Caco-2 (cell line): ENCODE measurements around the gene EXOC7. TPM values are rescaled to one million over a fixed set of nuclear protein-coding genes. Genes with fewer than 3 reads are reported as not detected.

ENCODE experiments used
- BruUV-seq: library from RNA; stranded (reverse); fragments of 400-500 nt; replicated peaks from 2 replicates; lab custom pipeline; 2021; lab: Mats Ljungman, UMichigan
- CTCF ChIA-PET: fragments of 300-600 bp; sonication (Branson Sonifier 250); formaldehyde crosslinking; loops from one replicate; lab custom pipeline; 2022; ENCODE audit warnings: antibody characterized with exemption; lab: Charles Lee
- POLR2A ChIA-PET: fragments of 300-600 bp; sonication (Branson Sonifier 250); formaldehyde crosslinking; loops from one replicate; lab custom pipeline; 2022; ENCODE audit warnings: antibody characterized with exemption; lab: Charles Lee
- DNase-seq, 2 experiments: peaks; one replicate each; pipeline versions ENCODE4 v3.0.0 to v3.0.0-alpha.2; 2020 to 2022
- H3K27me3 ChIP-seq: replicated peaks from 2 replicates; pipeline ENCODE4 v1.6.0; 2011; ENCODE audit warnings: low read length; ENCODE audit not compliant: control insufficient read depth, insufficient read depth
- H3K36me3 ChIP-seq: 2 replicates; pipeline ENCODE4 v1.5.1; 2011; ENCODE audit warnings: low read length; ENCODE audit not compliant: control insufficient read depth, insufficient read depth
- H3K4me1 ChIP-seq: fragments of 250-450 bp; sonication (Bioruptor Pico); 2 replicates; pipeline ENCODE4 v1.5.1; 2020; ENCODE audit warnings: mild to moderate bottlenecking
- H3K4me3 ChIP-seq: 2 replicates; pipeline ENCODE4 v1.5.1; 2011; ENCODE audit warnings: low read depth, mild to moderate bottlenecking, control low read depth, low read length
- H3K9me3 ChIP-seq: fragments of 250-450 bp; sonication (Bioruptor Pico); 2 replicates; pipeline ENCODE4 v1.5.1; 2020; ENCODE audit warnings: mild to moderate bottlenecking, moderate library complexity
- H3K27ac Mint-ChIP-seq: one replicate; pipeline ENCODE4 v1.8.0; 2022; ENCODE audit warnings: mixed read lengths; ENCODE audit not compliant: unreplicated experiment
- H3K27me3 Mint-ChIP-seq: one replicate; pipeline ENCODE4 v1.8.0; 2022; ENCODE audit warnings: mixed read lengths; ENCODE audit not compliant: insufficient read depth, unreplicated experiment
- H3K36me3 Mint-ChIP-seq: one replicate; pipeline ENCODE4 v1.8.0; 2022; ENCODE audit warnings: mild to moderate bottlenecking, mixed read lengths; ENCODE audit not compliant: insufficient read depth, unreplicated experiment
- H3K4me1 Mint-ChIP-seq: one replicate; pipeline ENCODE4 v1.8.0; 2022; ENCODE audit warnings: low read depth, mixed read lengths; ENCODE audit not compliant: unreplicated experiment
- H3K4me3 Mint-ChIP-seq: one replicate; pipeline ENCODE4 v1.8.0; 2022; ENCODE audit warnings: mild to moderate bottlenecking, moderate library complexity, mixed read lengths; ENCODE audit not compliant: unreplicated experiment
- H3K9me3 Mint-ChIP-seq: one replicate; pipeline ENCODE4 v1.8.0; 2022; ENCODE audit warnings: mixed read lengths; ENCODE audit not compliant: unreplicated experiment
- intact Hi-C: fragments of 100-400 bp; cut with micrococcal nuclease; formaldehyde crosslinking; loops from one replicate; pipeline ENCODE4 v1.10.0; 2022; ENCODE audit not compliant: unreplicated experiment
- total RNA-seq: library from RNA; stranded (reverse); gene quantifications from 2 replicates; pipeline ENCODE4 v1.2.3, GENCODE V29; 2022
- TF ChIP-seq, protein P1 (sequence below), 2 experiments: fragments of 200-600 bp in 1 of 2; IDR thresholded peaks; 1 replicate in 1 of 2; 2 replicates in 1 of 2; pipeline versions ENCODE4 v1.5.1 to v1.8.0; 2011 to 2022; ENCODE audit warnings: antibody characterized with exemption in 1 of 2, control low read depth in 1 of 2, inconsistent platforms in 1 of 2, low read depth in 1 of 2, low read length in 1 of 2, mild to moderate bottlenecking in 1 of 2, moderate library complexity in 1 of 2; ENCODE audit not compliant: insufficient read depth in 1 of 2, severe bottlenecking in 1 of 2, unreplicated experiment in 1 of 2

The EXOC7 gene
- total RNA-seq, 1 experiment from 2014 or later, result 205 TPM

GRCh38 chr17:76149214-76149613 is 45.6 kb upstream of the EXOC7 start:
- intact Hi-C loops, result no loop called here

GRCh38 chr17:76148015-76148326 is 44.4 kb upstream of the EXOC7 start:
- Histone ChIP-seq H3K4me1 (0 out of 2 replicates have a peak, but pooled peaks cover 3% of the 10 kb centered on the region), H3K4me3 (no peak overlapping the region), H3K9me3 (no peaks in the 10 kb centered on the region), H3K36me3 (no peaks in the 10 kb centered on the region; the same call in 1 of the 2 replicates), H3K27me3 (no peaks in the 10 kb centered on the region)
- peaks cover 10% of the 10 kb centered on the region for H3K36me3 Mint-ChIP-seq
- no peak overlapping the region for H3K4me3 Mint-ChIP-seq
- BruUV-seq, result no TSS peak
- no peaks in the 10 kb centered on the region for H3K9me3 Mint-ChIP-seq
- TF ChIP-seq, protein P1, sequence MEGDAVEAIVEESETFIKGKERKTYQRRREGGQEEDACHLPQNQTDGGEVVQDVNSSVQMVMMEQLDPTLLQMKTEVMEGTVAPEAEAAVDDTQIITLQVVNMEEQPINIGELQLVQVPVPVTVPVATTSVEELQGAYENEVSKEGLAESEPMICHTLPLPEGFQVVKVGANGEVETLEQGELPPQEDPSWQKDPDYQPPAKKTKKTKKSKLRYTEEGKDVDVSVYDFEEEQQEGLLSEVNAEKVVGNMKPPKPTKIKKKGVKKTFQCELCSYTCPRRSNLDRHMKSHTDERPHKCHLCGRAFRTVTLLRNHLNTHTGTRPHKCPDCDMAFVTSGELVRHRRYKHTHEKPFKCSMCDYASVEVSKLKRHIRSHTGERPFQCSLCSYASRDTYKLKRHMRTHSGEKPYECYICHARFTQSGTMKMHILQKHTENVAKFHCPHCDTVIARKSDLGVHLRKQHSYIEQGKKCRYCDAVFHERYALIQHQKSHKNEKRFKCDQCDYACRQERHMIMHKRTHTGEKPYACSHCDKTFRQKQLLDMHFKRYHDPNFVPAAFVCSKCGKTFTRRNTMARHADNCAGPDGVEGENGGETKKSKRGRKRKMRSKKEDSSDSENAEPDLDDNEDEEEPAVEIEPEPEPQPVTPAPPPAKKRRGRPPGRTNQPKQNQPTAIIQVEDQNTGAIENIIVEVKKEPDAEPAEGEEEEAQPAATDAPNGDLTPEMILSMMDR (IDR thresholded peaks at IDR 0.05; ENCODE audit: insufficient read depth in 1 of 2, low read depth in 1 of 2, low read length in 1 of 2, severe bottlenecking in 1 of 2, unreplicated experiment in 1 of 2), result no peak
- no peaks in the 10 kb centered on the region for H3K27me3 Mint-ChIP-seq
- intact Hi-C loops, result no loop called here
- H3K4me1 Mint-ChIP-seq, result peaks cover 6% of the 10 kb centered on the region
- H3K27ac Mint-ChIP-seq, result no peak overlapping the region
- CTCF ChIA-PET, result interaction anchor here (0.7 kb wide), 4 partner anchors 90 to 360 kb away, joined by 3 to 7 read pairs (median 4); no protein-coding TSS in a partner anchor
- POLR2A ChIA-PET, result no interaction called here
- DNase-seq, result no peak

More at GRCh38 chr17:76149214-76149613, 45.6 kb upstream of the EXOC7 start:
- H3K27me3 Mint-ChIP-seq, result no peaks in the 10 kb centered on the region
- DNase-seq, result no peak
- no peaks in the 10 kb centered on the region for H3K27me3 ChIP-seq
- TF ChIP-seq, protein P1 (IDR thresholded peaks at IDR 0.05; ENCODE audit: insufficient read depth in 1 of 2, low read depth in 1 of 2, low read length in 1 of 2, severe bottlenecking in 1 of 2, unreplicated experiment in 1 of 2), result no peak
- H3K4me1 ChIP-seq, result no peaks in the 10 kb centered on the region
- H3K4me1 Mint-ChIP-seq, result no peaks in the 10 kb centered on the region
- CTCF ChIA-PET, result interaction anchor here (0.6 to 1.0 kb wide), 4 partner anchors 17 to 131 kb away, joined by 3 read pairs; no protein-coding TSS in a partner anchor
- H3K36me3 ChIP-seq, result no peaks in the 10 kb centered on the region; the same call in 1 of the 2 replicates
- BruUV-seq, result no TSS peak
- H3K9me3 ChIP-seq, result no peaks in the 10 kb centered on the region
- no peak overlapping the region for H3K4me3 ChIP-seq
- H3K9me3 Mint-ChIP-seq, result no peaks in the 10 kb centered on the region
- POLR2A ChIA-PET, result no interaction called here
- H3K27ac Mint-ChIP-seq, result no peak overlapping the region
- H3K4me3 Mint-ChIP-seq, result no peak overlapping the region
- H3K36me3 Mint-ChIP-seq, result peaks cover 10% of the 10 kb centered on the region

DNA sequence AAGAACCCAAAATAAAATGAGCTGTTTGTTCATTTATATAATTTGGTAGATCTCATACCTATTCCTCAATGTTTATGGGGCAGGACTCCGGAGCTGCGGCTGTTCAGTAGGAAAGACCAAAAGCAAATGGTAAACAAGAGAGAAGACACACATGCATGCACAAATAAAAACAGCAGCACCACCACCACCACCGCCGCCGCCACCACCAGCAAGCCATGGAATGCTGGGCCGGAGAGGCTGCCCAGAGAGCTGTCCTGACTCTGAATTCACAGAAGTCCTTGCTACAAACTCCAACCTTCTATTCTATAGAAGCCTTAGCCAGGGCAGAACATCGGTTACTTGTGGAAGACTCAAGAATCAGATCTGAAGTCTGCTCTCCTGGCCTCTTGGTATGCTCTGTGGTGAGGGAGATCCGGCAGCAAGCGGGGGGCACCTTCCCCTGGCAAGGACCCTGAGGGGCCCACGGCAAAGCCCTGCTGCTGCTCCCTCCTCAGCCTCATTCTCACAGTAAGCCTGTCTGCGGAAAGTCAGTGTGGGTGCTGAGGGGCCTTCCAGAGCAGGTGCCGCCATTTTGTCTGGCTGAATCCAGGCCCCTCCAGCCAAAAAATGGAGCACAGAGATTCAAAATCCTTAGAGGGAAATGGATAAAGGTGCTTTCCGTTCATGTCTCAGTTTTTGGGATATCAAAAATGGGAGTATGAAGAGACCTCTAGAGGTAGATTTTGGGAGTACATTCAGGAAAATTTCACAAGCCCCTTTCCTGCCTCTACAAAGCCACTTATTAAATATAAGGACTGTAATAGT is 43.8 kb upstream of the EXOC7 start:
- BruUV-seq, result no TSS peak
- H3K27ac Mint-ChIP-seq, result no peak overlapping the region
- intact Hi-C loops, result loop anchor here (1.0 to 2.0 kb wide), 3 partner anchors 15 to 73 kb away; partner anchors contain the start of genes EXOC7 and GALR2
- Histone ChIP-seq H3K4me3 (no peak overlapping the region), H3K4me1 (peaks cover 7% of the 10 kb centered on the region), H3K27me3 (no peaks in the 10 kb centered on the region), H3K9me3 (no peaks in the 10 kb centered on the region), H3K36me3 (no peaks in the 10 kb centered on the region; the same call in 1 of the 2 replicates)
- peak in 1 of 2 experiments; percentile 57 for DNase-seq
- no peaks in the 10 kb centered on the region for H3K9me3 Mint-ChIP-seq
- H3K36me3 Mint-ChIP-seq, result peaks cover 10% of the 10 kb centered on the region
- H3K4me1 Mint-ChIP-seq, result peaks cover 12% of the 10 kb centered on the region
- H3K27me3 Mint-ChIP-seq, result no peaks in the 10 kb centered on the region
- POLR2A ChIA-PET, result no interaction called here
- CTCF ChIA-PET, result no interaction called here
- TF ChIP-seq, protein P1 (IDR thresholded peaks at IDR 0.05; ENCODE audit: insufficient read depth in 1 of 2, low read depth in 1 of 2, low read length in 1 of 2, severe bottlenecking in 1 of 2, unreplicated experiment in 1 of 2), result peak; percentile 63
- H3K4me3 Mint-ChIP-seq, result no peak overlapping the region
